HFF-Myc (cell line): ENCODE results near the gene HAO2.

Experiments
- DNase-seq: peaks from one replicate; pipeline ENCODE4 v3.0.0-alpha.2; 2011; ENCODE audit warnings: low read depth; ENCODE audit errors: extremely low read depth
- H3K4me3 ChIP-seq: replicated peaks from 2 replicates; pipeline ENCODE4 v1.5.1; 2011; ENCODE audit warnings: low read depth, mild to moderate bottlenecking, control low read depth, low read length
- TF ChIP-seq, protein P1 (sequence below): IDR thresholded peaks from 2 replicates; pipeline ENCODE4 v1.5.1; 2012; ENCODE audit warnings: mild to moderate bottlenecking, low read depth, low read length, control low read depth; ENCODE audit errors: missing control alignments

HAO2 gene

DNA sequence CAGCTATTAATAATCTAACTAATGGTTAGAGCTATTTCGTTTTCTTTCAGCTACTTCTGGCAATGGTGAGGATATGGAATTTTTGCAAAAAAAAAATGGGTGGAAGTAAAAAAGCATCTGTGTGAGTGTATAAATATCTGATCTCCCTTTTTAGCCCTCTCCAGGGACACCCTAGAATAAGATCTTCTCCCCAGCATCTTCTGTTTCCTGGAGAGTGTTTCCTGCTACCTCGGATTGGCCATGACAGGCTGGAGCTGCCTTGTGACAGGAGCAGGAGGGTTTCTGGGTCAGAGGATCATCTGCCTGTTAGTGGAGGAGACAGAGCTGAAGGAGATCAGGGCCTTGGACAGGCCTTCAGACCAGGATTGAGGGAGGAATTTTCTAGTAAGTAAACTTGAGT is 70.2 kb downstream of the HAO2 start:
- TF ChIP-seq, protein P1, sequence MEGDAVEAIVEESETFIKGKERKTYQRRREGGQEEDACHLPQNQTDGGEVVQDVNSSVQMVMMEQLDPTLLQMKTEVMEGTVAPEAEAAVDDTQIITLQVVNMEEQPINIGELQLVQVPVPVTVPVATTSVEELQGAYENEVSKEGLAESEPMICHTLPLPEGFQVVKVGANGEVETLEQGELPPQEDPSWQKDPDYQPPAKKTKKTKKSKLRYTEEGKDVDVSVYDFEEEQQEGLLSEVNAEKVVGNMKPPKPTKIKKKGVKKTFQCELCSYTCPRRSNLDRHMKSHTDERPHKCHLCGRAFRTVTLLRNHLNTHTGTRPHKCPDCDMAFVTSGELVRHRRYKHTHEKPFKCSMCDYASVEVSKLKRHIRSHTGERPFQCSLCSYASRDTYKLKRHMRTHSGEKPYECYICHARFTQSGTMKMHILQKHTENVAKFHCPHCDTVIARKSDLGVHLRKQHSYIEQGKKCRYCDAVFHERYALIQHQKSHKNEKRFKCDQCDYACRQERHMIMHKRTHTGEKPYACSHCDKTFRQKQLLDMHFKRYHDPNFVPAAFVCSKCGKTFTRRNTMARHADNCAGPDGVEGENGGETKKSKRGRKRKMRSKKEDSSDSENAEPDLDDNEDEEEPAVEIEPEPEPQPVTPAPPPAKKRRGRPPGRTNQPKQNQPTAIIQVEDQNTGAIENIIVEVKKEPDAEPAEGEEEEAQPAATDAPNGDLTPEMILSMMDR = no peak
- H3K4me3 ChIP-seq = no peak overlapping the region
- DNase-seq = no peak

DNA sequence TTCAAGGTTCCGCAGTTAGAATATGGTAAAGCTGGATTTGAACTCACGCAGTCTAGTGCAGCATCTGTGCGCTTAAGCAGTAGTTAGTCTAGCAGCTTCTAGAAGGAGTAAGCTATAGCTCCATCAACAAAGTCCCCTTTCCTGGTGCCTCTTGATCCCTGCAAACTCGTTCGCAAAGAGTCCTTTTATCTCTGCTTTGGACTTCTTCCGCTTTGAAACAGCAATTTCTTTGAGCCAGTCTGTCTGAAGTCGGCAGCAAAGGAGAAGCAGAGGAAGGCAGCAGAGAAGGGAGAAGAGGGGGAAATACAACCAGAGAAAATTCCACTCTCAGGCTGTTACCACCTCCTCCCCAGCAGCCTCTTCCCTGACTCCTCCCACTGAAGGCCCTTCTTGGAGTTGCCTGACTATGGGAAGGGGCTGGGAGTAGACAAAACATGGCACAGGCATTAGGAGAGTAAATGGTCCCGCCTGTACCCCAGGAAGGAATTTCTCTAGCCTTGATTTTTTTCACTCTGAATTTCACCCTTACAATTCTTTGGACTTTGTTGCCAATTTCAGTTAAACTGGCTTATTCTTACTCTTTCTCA is 72.2 kb downstream of the HAO2 start:
- TF ChIP-seq, protein P1 = no peak
- DNase-seq = no peak
- no peak overlapping the region for H3K4me3 ChIP-seq

DNA sequence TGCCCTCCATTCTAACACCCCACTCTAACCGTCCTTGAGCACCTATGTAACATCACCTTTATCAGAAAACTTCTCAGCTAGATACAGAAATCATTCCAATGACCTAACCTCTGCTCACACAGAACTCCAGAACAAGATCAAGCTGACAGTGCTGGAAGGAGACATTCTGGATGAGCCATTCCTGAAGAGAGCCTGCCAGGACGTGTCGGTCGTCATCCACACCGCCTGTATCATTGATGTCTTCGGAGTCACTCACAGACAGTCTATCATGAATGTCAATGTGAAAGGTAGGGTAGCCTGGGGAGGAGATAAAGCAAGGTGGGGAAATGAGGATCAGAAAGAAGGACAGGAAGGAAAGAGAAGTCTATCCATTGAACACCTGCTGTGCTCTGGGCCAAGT is 74.2 kb downstream of the HAO2 start:
- no peak overlapping the region for H3K4me3 ChIP-seq
- TF ChIP-seq, protein P1 = no peak
- no peak for DNase-seq
